Suprapubic skin (tissue), 4 donors: ENCODE results near the gene PRPF19. TPM values are rescaled to one million over a fixed set of nuclear protein-coding genes. Genes with fewer than 3 reads are reported as not detected.
A peak's percentile ranks its signal among the peaks of the same experiment; 100 is the strongest.

ENCODE experiments used
- DNase-seq, 2 donors: peaks; one replicate each; pipeline ENCODE4 v3.0.0-alpha.2; 2019; ENCODE audit warnings: low spot score in 2 of 2
- H3K27ac ChIP-seq: fragments of 200-600 bp; sonication (generic); one replicate; pipeline ENCODE4 v1.5.1; 2019
- H3K27me3 ChIP-seq: fragments of 200-600 bp; sonication (generic); one replicate; pipeline ENCODE4 v1.5.1; 2019
- H3K36me3 ChIP-seq: fragments of 200-600 bp; sonication (generic); one replicate; pipeline ENCODE4 v1.5.1; 2019
- H3K4me1 ChIP-seq: fragments of 200-600 bp; sonication (generic); one replicate; pipeline ENCODE4 v1.5.1; 2019
- H3K4me3 ChIP-seq: fragments of 200-600 bp; sonication (generic); one replicate; pipeline ENCODE4 v1.5.1; 2019; ENCODE audit warnings: mild to moderate bottlenecking
- H3K9me3 ChIP-seq: fragments of 200-600 bp; sonication (generic); one replicate; pipeline ENCODE4 v1.5.1; 2019
- CTCF ChIP-seq, 2 donors: fragments of 200-600 bp in 1 of 2; fragments of 450-650 bp in 1 of 2; sonication (generic) in 1 of 2; IDR thresholded peaks; one replicate each; pipeline ENCODE4 v1.5.1; 2016 to 2019; ENCODE audit warnings: antibody characterized with exemption in 2 of 2, mild to moderate bottlenecking in 1 of 2, moderate library complexity in 1 of 2
- EP300 ChIP-seq: sonication (generic); formaldehyde crosslinking; IDR thresholded peaks from one replicate; pipeline ENCODE4 v1.6.1; 2017; ENCODE audit warnings: antibody characterized with exemption
- POLR2A ChIP-seq, 2 donors: fragments of 450-650 bp; IDR thresholded peaks; one replicate each; pipeline ENCODE4 v1.6.1; 2017; ENCODE audit warnings: antibody characterized with exemption in 2 of 2, mild to moderate bottlenecking in 2 of 2, moderate library complexity in 2 of 2
- POLR2AphosphoS5 ChIP-seq, 3 donors: sonication (generic); formaldehyde crosslinking; IDR thresholded peaks; one replicate each; pipeline ENCODE4 v1.6.1; 2017; ENCODE audit warnings: antibody characterized with exemption in 3 of 3
- WGBS: methylation state at CpG from one replicate; pipeline ENCODE4 v1.1.5; 2018; 5-methylcytosine and 5-hydroxymethylcytosine counted together
- total RNA-seq, 4 donors: library from RNA; depleted of rRNA; stranded (reverse); fragments of >200 nt; gene quantifications; one replicate each; pipeline ENCODE4 v1.1.0, GENCODE V29; 2016

The PRPF19 gene
- total RNA-seq, 4 donors from 2014 or later = 101 to 153 (median 116) TPM

DNA sequence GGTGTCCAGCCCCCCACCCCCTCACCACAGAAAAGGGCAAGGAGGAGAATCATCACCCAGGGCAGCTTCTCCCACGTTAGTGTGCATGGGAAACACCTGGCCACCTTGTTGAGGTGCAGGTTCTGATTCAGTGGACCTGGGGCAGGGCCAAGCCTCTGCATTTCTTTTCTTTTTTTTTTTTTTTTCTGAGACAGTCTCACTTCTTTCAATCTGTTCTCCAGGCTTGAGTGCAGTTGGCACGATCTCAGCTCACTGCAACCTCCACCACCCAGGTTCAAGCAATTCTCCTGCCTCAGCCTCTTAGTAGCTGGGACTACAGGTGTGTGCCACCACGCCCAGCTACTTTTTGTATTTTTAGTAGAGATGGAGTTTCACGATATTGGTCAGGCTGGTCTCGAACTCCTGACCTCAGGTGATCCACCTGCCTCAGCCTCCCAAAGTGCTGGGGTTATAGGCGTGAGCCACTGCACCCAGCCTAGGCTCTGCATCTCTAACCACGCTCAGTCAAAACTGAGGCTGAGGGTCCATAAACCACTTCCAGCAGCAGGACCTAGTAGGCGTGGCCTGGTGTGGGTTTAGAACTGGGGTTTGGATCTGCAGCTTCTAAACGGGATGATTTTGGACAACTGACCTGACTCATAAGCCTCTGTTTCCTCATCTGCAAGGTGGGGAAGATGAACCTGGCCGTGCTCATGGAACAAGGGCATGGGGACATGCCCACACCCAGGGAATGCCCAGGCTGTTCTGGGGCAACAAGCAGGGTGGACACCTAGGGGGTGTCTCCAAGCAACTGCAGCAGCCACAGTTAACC, 38.3 kb downstream of the PRPF19 start:
- H3K36me3 ChIP-seq = no peaks in the 10 kb centered on the region
- no peak overlapping the region for H3K4me3 ChIP-seq
- TF ChIP-seq POLR2AphosphoS5 (IDR thresholded peaks at IDR 0.05) = no peak
- TF ChIP-seq POLR2A (IDR thresholded peaks at IDR 0.05) = no peak
- no peak for TF ChIP-seq EP300
- TF ChIP-seq CTCF (IDR thresholded peaks at IDR 0.05) = no peak
- WGBS = 82% methylated on average over 8 of the region's 10 CpGs
- peaks cover 6% of the 10 kb centered on the region for H3K4me1 ChIP-seq
- H3K27me3 ChIP-seq = no peaks in the 10 kb centered on the region
- H3K9me3 ChIP-seq = no peaks in the 10 kb centered on the region
- DNase-seq = no peak
- H3K27ac ChIP-seq = no peak overlapping the region

DNA sequence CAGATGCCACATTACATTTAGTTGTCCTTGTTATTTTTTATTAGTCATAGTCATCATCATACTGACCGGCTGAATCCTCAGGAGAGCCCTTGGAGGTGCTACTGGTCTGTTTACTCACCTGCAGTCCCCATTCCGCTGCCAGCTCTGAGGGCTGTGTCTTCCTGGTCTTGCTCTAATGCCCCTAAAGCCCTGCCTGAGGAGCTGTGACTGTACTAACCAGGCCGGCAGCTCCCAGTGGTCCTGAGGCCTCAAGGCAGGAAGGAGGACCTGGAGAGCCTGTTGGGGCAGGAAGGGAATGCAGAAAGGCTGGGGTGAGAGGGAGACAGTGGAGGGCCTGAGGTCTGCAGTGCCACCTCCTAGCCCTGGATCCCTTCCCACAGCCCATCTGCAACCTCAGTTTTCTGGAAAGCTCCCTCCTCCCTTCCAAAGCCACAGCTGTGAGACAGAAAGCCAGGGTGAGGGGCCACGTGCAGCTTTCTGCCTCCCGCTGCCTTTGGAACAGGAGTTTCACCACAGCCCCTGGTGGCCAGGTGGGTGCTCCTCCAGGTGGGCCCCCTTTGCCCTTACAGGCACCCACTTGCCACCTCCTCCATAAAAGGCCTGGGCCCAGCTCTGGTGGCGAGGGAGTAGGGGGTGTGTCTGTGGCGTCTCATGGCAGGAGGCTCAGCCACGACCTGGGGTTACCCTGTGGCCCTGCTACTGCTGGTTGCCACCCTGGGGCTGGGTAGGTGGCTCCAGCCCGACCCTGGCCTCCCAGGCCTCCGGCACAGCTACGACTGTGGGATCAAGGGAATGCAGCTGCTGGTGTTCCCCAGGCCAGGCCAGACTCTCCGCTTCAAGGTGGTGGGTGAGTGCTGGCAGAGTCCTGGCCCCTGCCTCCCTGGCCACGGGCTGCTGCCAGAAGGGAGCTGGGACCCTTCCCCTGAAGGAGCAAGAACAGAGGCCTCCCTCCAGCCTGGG, 39.2 kb downstream of the PRPF19 start, which contains the start of gene ZP1:
Gene ZP1, plus strand, starts transcription at position 632 of the 960 bp plus-strand sequence. Its CDS starts 20 bp downstream, at position 652.
- Histone ChIP-seq H3K9me3 (no peaks in the 10 kb centered on the region), H3K36me3 (no peaks in the 10 kb centered on the region), H3K27ac (no peak within 1 kb of the TSS), H3K27me3 (no peaks in the 10 kb centered on the region), H3K4me1 (peaks cover 6% of the 10 kb centered on the region), H3K4me3 (no peak within 1 kb of the TSS)
- DNase-seq = peak in 1 of 2 donors; percentile 60
- no peak for TF ChIP-seq CTCF (IDR thresholded peaks at IDR 0.05)
- TF ChIP-seq POLR2AphosphoS5 (IDR thresholded peaks at IDR 0.05) = no peak
- TF ChIP-seq EP300 = no peak
- no peak for TF ChIP-seq POLR2A (IDR thresholded peaks at IDR 0.05)
- WGBS = 68% methylated on average over 11 of the region's 13 CpGs

- no peak overlapping the region for H3K27ac ChIP-seq
- DNase-seq = peak; percentile 20 to 41
- H3K4me3 ChIP-seq = no peak overlapping the region
- TF ChIP-seq POLR2A (IDR thresholded peaks at IDR 0.05) (no peak), CTCF (IDR thresholded peaks at IDR 0.05) (no peak), POLR2AphosphoS5 (IDR thresholded peaks at IDR 0.05) (no peak), EP300 (no peak)
- 58% methylated on average over 7 of the region's 7 CpGs for WGBS
- no peaks in the 10 kb centered on the region for H3K36me3 ChIP-seq
- no peaks in the 10 kb centered on the region for H3K9me3 ChIP-seq
- no peaks in the 10 kb centered on the region for H3K27me3 ChIP-seq
- no peaks in the 10 kb centered on the region for H3K4me1 ChIP-seq
These were observed 41.4 kb downstream of the PRPF19 start for GRCh38 chr11:60864856-60865513.

DNA sequence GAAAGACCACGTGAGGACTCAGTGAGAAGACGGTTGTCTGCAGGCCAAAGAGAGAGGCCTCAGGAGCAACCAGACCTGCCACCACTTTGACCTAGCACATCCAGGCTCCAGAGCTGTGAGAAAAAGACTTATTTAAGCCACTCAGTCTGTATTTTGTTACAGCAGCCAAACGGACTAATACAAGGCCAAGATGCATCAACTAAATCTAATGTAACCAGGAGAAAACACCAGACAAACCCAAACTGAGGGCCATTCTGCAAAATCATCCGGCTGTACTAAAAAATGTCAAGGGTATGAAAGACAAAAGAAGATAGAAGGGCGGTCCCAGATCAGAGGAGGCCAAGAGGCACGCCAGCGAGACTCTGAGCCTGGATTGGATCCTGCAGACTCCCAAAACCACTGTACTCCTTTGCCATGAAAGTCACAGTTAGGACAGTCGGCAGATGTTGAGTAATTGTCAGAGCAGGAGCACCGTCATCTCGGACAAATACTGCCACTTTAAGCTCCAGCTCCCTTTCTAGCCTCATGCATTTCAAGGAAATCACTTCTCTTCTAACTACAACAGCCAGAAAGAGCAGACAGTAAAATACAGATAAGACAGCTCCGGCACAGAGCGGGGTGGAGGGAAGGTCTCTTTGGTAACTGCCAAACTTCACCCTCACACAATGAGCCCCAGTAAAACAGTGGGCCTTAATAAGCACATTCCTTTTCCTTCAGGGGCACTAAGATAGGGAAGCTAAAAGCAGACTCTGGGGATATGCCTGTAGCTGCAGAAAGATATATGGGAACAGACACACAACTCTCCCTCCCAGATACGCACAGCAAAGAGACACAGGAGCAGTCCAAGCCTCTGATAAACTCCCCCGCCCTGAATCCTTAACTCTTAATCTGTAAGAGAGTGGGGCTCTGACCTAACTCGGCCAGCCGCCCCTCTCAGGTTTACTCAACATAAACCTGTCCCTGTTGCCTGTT, 42.5 kb downstream of the PRPF19 start:
- DNase-seq = peak; percentile 31 to 59
- WGBS = 76% methylated on average over 16 of the region's 16 CpGs

More for the DNA sequence above, 42.5 kb downstream of the PRPF19 start:
- Histone ChIP-seq H3K27me3 (no peaks in the 10 kb centered on the region), H3K27ac (no peak overlapping the region), H3K9me3 (no peaks in the 10 kb centered on the region), H3K36me3 (no peaks in the 10 kb centered on the region), H3K4me3 (no peak overlapping the region), H3K4me1 (no peaks in the 10 kb centered on the region)
- no peak for TF ChIP-seq POLR2A (IDR thresholded peaks at IDR 0.05)
